Transverse colon (tissue), 4 donors: ENCODE data around the gene EPB41L5. TPM values are rescaled to one million over a fixed set of nuclear protein-coding genes. Genes with fewer than 3 reads are reported as not detected.
"Not testable (repeated sequence)": the region's sequence is repeated elsewhere in the genome, so short reads cannot be mapped to it uniquely, and the experiment has no call there.

ENCODE experiments used
- DNase-seq: peaks from one replicate; pipeline ENCODE4 v3.0.0-alpha.2; 2019
- H3K27ac ChIP-seq, 4 donors: fragments of 200-600 bp; sonication (generic); 2 replicates each; pipeline ENCODE4 v1.5.1; 2016 to 2018; ENCODE audit warnings: inconsistent platforms in 4 of 4
- H3K27me3 ChIP-seq: fragments of 200-600 bp; sonication (generic); 2 replicates; pipeline ENCODE4 v1.5.1; 2017; ENCODE audit warnings: inconsistent platforms
- H3K36me3 ChIP-seq, 4 donors: fragments of 200-600 bp; sonication (generic); 2 replicates each; pipeline ENCODE4 v1.5.1; 2017 to 2019; ENCODE audit warnings: inconsistent platforms in 4 of 4
- H3K4me1 ChIP-seq, 4 donors: fragments of 200-600 bp; sonication (generic); 2 replicates each; pipeline ENCODE4 v1.5.1; 2017 to 2020; ENCODE audit warnings: inconsistent platforms in 4 of 4
- H3K4me3 ChIP-seq, 4 donors: fragments of 200-600 bp; sonication (generic); 1 replicate in 1 of 4; 2 replicates in 3 of 4; pipeline versions ENCODE4 v1.5.1 to v1.6.1; 2017 to 2019; ENCODE audit warnings: inconsistent platforms in 4 of 4
- H3K9me3 ChIP-seq, 2 donors: fragments of 200-600 bp; sonication (generic); 2 replicates each; pipeline ENCODE4 v1.5.1; 2017 to 2019; ENCODE audit warnings: inconsistent platforms in 2 of 2
- CTCF ChIP-seq, 5 experiments: fragments of 200-600 bp in 3 of 5; fragments of 450-650 bp in 2 of 5; sonication (generic) in 3 of 5; IDR thresholded peaks; 1 replicate in 2 of 5; 2 replicates in 3 of 5; pipeline ENCODE4 v1.5.1; 2016 to 2017; ENCODE audit warnings: antibody characterized with exemption in 5 of 5, inconsistent platforms in 3 of 5, mild to moderate bottlenecking in 2 of 5, moderate library complexity in 1 of 5
- EP300 ChIP-seq: sonication (generic); formaldehyde crosslinking; IDR thresholded peaks from one replicate; pipeline ENCODE4 v1.6.1; 2017; ENCODE audit warnings: antibody characterized with exemption, low read depth
- POLR2A ChIP-seq: fragments of 450-650 bp; IDR thresholded peaks from one replicate; pipeline ENCODE4 v1.6.1; 2016; ENCODE audit warnings: antibody characterized with exemption, mild to moderate bottlenecking, moderate library complexity
- POLR2AphosphoS5 ChIP-seq, 3 donors: sonication (generic); formaldehyde crosslinking; IDR thresholded peaks; one replicate each; pipeline ENCODE4 v1.6.1; 2016; ENCODE audit warnings: antibody characterized with exemption in 3 of 3
- WGBS, 2 donors: methylation state at CpG; one replicate each; pipeline ENCODE4 v1.1.5; 2018; ENCODE audit warnings: low coverage in 1 of 2; 5-methylcytosine and 5-hydroxymethylcytosine counted together
- in situ Hi-C, 4 donors: fragments of 200-750 bp; cut with MboI; loops; one replicate each; pipeline versions ENCODE4 v1.15.0 to v1.15.1; 2017; ENCODE audit warnings: low sequenced_read_pairs in 3 of 4, low pct_ligation_motif_present in 1 of 4, low pct_unique_long_range_greater_than_20kb in 1 of 4
- intact Hi-C: fragments of 100-400 bp; cut with DNase I; formaldehyde crosslinking; loops from one replicate; pipeline ENCODE4 v1.15.1; 2023; ENCODE audit warnings: low total_unique reads
- total RNA-seq, 4 donors: library from RNA; depleted of rRNA; stranded (reverse); fragments of >200 nt; gene quantifications; one replicate each; pipeline ENCODE4 v1.1.0, GENCODE V29; 2016

EPB41L5 gene
- total RNA-seq, 4 donors from 2014 or later = 11.1 to 36.5 (median 27.6) TPM

GRCh38 chr2:120020554-120020953, 7.7 kb downstream of the EPB41L5 start:
- Histone ChIP-seq H3K4me3 (no peak overlapping the region), H3K36me3 (no peaks in the 10 kb centered on the region), H3K27ac (no peak overlapping the region), H3K27me3 (no peaks in the 10 kb centered on the region), H3K4me1 (no peaks in the 10 kb centered on the region), H3K9me3 (no peaks in the 10 kb centered on the region)
- 80 to 97% methylated on average over 1 of the region's 1 CpG for WGBS, 2 donors
- intact Hi-C loops = no loop called here
- DNase-seq = no peak
- in situ Hi-C loops = no loop called here
- TF ChIP-seq POLR2AphosphoS5 (IDR thresholded peaks at IDR 0.05) (no peak), EP300 (no peak), POLR2A (no peak), CTCF (IDR thresholded peaks at IDR 0.05) (no peak)

GRCh38 chr2:120022505-120022904, 9.6 kb downstream of the EPB41L5 start:
- intact Hi-C loops, H3K27ac ChIP-seq, DNase-seq, H3K9me3 ChIP-seq, H3K27me3 ChIP-seq, H3K4me3 ChIP-seq, H3K4me1 ChIP-seq, in situ Hi-C loops, H3K36me3 ChIP-seq: not testable (repeated sequence)
- 90% methylated on average over 1 of the region's 1 CpG; no CpG with 5 or more reads in 1 of the 2 donors for WGBS, 2 donors

- no peaks in the 10 kb centered on the region for H3K4me1 ChIP-seq
- H3K4me3 ChIP-seq = no peak overlapping the region
- intact Hi-C loops (no loop called here), in situ Hi-C loops (no loop called here)
- H3K9me3 ChIP-seq = no peaks in the 10 kb centered on the region
- DNase-seq = no peak
- H3K27me3 ChIP-seq = no peaks in the 10 kb centered on the region
- TF ChIP-seq POLR2AphosphoS5 (IDR thresholded peaks at IDR 0.05) = no peak
- H3K36me3 ChIP-seq = no peaks in the 10 kb centered on the region
- H3K27ac ChIP-seq = no peak overlapping the region
- WGBS, 2 donors = 96 to 98% methylated on average over 2 of the region's 2 CpGs
These were observed 14.0 kb downstream of the EPB41L5 start for GRCh38 chr2:120026890-120027289.

- 86 to 94% methylated on average over 4 to 5 of the region's 5 CpGs for WGBS, 2 donors
- no peaks in the 10 kb centered on the region for H3K4me1 ChIP-seq
- no peaks in the 10 kb centered on the region for H3K9me3 ChIP-seq
- no peaks in the 10 kb centered on the region for H3K27me3 ChIP-seq
- no peak overlapping the region for H3K27ac ChIP-seq
- no peak overlapping the region for H3K4me3 ChIP-seq
- intact Hi-C loops = no loop called here
- TF ChIP-seq EP300 = no peak
- TF ChIP-seq POLR2A = no peak
- TF ChIP-seq POLR2AphosphoS5 (IDR thresholded peaks at IDR 0.05) = no peak
- DNase-seq = no peak
- H3K36me3 ChIP-seq = no peaks in the 10 kb centered on the region
- in situ Hi-C loops = no loop called here
These were observed 15.9 kb downstream of the EPB41L5 start for GRCh38 chr2:120028795-120029194.

DNA sequence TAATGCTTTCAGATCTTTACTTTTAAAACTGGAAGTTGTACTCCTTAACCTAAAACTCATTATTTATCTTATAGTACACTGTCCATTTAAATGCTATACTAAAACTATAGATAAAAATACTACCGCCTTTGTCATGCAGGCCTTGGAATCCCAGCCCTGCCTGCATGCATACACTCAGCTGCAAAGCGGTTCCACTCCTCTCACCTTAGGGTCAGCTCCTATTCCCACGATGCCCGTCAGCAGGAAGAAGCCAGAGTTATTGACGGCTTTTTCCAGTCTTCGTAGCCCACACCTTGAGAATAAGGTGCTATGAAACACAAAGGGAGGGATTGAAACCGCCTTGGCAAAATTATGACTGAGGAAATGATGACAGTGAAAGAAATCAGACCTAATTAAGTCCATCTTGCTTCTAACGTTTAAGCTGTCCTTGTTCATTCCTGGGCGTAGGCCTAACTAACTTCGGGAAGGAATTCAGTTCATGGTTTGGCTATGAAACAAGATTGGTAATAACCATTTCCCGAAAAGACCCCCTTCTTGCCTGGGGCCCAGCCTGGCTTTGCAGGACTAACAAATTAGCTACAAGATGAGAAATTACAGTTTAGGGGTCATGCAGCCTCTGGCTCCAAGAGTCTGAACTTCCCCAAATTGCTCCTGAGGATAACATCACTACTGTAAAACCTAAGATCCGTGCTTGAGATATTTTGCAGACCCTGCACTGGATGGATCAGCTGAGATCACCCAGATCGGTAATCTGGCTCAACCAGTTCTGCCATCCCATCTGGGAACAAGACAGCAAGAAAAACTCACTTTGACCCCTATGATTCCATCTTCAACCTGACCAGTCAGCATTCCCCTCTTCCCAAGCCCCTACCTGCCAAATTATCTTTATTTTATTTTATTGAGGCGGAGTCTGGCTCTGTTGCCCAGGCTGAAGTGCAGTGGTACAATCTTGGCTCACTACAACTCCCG, 17.1 kb downstream of the EPB41L5 start:
- TF ChIP-seq CTCF (IDR thresholded peaks at IDR 0.05) (no peak), POLR2A (no peak), EP300 (no peak), POLR2AphosphoS5 (IDR thresholded peaks at IDR 0.05) (no peak)
- Histone ChIP-seq H3K4me3 (no peak overlapping the region), H3K9me3 (no peaks in the 10 kb centered on the region), H3K36me3 (no peaks in the 10 kb centered on the region), H3K4me1 (no peaks in the 10 kb centered on the region), H3K27ac (no peak overlapping the region), H3K27me3 (no peaks in the 10 kb centered on the region)
- in situ Hi-C loops (no loop called here), intact Hi-C loops (no loop called here)
- DNase-seq = no peak
- 90 to 91% methylated on average over 14 to 15 of the region's 15 CpGs for WGBS, 2 donors
